HG02798 (cell line): ENCODE results near the gene GMDS.
A peak's percentile ranks its signal among the peaks of the same experiment; 100 is the strongest.

Source experiments
- ATAC-seq: cut with Tn5 transposase; IDR thresholded peaks from one replicate; pipeline ENCODE4 v1.9.1; 2021; ENCODE audit warnings: mild to moderate bottlenecking; ENCODE audit not compliant: unreplicated experiment, poor library complexity

GMDS gene

DNA sequence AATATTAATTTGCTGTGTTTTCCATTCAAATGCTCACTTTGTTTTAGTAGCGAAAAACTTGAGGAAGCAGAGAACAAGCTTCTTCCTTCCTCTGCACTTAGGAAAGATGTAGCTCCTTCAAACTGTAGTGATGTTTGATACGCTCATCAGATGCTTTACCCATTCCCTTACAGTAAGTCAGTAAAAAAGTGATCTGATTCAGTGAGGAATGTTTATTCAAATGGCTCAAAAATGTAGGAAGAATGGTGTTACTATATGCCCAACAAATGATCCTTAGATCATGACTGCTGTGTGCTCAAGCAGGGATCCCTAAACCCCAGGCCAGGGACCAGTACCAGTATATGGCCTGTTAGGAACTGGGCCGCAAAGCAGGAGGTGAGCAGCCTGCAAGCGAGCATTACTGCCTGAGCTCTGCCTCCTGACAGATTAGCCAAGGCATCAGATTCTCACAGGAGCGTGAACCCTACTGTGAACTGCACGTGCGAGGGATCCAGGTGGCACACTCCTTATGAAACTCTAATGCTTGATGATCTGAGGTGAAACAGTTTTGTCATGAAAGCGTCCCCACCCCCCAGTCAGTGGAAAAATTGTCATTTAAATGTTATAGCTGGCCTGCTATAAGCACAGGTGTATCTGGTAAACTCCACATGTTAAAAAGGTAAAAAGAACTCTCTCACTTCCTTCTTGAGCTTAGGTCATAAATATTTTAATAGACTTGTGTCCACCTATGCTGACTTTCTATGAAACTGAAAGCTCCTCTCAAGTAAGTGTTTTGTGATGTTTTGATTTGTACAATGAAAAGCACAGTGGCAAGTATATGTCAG lies 448.5 kb downstream of the GMDS start:
- peak; percentile 78 for ATAC-seq

- ATAC-seq = no peak
Measured at GRCh38 chr6:1795910-1796309, 449.5 kb downstream of the GMDS start.

GRCh38 chr6:1792989-1793388 lies 452.4 kb downstream of the GMDS start:
- no peak for ATAC-seq

DNA sequence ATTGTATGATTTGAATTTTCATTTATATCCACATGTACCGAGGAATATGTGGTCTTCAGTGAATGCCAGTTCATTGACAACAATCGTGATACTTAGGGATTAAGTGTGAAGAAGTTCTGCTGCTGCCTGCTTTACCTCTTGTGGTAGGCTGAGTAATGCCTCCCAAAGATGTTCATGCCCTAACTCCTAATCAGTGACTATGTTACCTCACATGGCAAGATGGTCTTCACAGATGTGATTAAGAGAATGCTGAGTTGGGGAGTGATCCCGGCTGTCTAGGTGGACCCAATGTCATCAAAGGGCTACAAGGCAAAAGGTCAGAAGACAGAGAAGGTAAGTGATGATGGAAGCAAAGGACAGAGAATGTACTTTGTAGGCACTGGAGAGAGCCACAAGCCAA lies 454.7 kb downstream of the GMDS start:
- ATAC-seq = no peak

DNA sequence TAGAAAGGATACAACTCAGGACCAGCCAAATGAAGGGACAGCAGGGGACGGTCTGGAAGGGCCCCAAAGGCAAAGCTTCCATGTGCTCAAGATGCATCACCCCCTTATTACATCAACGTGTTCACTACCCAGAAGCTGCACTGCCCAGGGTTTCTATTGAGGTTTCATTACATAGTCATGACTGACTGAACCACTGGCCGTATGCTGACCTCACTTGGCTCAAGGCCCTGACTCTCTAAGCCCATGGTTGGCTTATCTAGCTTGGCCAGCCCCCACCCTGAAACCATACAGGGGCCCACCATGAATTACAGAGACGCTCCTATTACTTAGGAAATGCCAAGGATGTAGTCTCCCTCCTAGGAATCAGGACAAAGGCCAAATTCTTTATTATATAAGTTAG lies 456.3 kb downstream of the GMDS start:
- ATAC-seq = no peak

- no peak for ATAC-seq
Measured at GRCh38 chr6:1787894-1788293, 457.5 kb downstream of the GMDS start.

DNA sequence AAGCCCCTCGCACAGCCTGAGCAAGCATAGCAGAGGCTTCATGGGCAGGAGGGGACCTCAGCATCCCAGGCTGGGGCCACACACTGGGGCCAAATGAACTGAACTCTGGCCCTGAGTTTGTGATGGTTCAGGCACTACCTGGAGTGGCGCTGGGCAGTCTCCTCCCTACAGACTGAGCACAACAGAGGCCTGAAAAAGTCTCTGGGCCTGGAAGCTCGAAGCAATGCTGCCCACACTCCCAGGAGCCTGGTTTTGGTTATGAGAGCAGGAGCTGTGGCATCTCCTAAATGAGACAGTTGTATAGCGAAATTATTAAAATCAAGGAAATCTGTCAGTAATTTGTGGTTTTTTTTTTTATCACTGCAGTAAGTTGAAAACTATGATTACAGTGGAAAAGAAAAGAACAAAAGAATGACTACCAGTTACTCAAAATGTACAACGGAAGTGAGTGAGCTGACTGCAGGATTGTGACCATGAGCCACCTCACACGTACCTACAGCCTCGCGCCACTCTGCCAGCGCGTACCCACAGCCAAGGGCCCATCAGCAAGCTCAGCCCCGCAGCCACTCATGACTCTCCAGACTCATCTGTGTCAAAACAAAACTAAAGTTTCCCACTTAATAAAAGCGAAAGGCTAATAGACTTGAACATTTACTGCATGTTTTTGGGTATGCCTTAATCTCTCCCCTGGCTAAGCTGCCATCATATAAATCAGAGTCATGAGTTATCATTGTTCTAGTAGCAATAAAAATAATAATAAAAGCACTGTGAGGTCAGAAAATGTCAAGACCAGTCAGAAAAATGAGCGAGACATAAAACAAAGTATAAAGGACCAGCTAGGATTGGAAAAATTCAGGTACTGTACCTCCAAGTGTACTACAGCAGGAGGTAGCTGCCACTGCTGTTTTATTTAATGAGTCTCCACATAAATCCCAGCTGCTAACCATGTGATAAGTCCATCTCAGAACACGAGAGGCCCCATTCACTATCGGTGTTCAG lies 458.7 kb downstream of the GMDS start:
- no peak for ATAC-seq

- ATAC-seq = no peak
Measured at GRCh38 chr6:1784422-1784884, 461.0 kb downstream of the GMDS start.

DNA sequence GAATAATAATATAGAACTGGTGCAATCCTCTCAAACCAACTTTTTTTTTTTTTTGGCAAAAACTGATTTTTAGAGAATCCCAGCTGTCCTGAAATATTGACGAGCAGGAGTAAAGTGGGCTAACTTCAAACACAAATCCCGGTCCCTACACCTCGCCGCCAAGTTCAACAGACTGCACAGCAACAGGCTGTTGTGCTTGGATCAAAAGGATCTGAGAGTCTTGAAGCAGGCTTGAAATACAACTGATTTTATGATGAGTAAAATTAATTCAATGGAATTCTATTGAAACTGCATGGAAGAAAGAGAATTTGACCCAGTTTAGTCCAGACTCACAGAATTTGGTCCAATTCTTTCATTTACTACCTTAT lies 463.6 kb downstream of the GMDS start:
- ATAC-seq = no peak

DNA sequence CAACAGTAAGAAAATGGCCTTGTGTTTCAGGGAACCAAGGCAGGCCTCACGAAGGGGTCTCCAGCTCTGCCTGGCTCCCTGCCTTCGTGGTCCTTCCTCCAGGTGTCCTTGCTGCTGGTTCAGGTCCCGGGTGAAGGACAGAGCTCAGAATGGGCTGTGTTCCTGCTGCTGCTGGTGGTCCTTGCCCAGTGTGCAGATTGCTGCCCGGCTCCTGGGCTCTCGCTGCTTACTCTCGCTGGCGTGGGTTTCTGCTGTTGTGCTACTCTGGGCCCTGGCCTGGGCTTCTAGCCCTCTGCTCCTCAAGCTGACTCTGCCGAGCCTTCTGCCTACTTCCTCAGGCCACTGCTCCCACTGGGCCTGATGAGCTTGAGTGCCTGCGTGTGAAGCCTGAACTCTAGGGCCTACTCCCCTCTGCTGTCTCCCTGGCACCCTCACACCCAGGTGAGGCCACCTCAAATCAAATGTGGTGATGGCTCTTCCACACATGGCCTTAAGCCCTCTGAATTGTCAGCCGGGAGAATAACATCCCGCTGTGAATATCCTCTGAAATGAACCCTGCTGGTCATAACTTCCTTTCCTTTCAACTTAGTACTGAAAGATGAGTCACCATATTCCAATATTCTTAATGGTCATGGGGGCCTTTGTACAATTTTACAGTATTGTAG lies 464.1 kb downstream of the GMDS start:
- no peak for ATAC-seq

DNA sequence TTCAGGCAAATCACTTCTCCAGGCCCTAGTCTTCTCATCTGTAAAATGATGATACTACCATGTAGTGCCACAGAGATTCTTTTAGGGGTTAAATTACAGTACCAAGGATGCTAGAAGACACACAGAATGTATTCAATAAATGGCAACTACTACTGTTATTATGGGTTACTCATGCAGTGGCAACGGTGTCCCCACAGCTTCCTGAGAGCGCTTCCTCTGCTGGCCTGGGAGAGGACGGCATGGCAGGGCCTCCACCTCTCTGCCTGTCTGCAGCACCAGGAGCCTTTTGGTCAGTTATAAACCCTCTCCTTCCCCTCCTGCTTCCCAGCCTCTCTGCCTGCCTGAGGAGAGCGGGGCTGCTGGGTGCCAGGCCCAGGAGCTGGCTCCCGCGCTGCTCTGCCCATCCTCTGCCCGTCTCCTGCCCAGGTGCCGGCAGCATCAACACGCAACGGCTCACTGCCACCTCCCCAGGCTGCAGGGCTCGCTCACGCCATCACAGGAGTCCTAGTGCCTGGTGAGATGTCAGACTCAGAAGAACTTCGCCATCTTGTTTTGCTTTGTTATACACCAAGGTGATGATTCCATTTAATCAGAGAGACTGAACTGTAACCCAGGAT lies 465.0 kb downstream of the GMDS start:
- no peak for ATAC-seq

DNA sequence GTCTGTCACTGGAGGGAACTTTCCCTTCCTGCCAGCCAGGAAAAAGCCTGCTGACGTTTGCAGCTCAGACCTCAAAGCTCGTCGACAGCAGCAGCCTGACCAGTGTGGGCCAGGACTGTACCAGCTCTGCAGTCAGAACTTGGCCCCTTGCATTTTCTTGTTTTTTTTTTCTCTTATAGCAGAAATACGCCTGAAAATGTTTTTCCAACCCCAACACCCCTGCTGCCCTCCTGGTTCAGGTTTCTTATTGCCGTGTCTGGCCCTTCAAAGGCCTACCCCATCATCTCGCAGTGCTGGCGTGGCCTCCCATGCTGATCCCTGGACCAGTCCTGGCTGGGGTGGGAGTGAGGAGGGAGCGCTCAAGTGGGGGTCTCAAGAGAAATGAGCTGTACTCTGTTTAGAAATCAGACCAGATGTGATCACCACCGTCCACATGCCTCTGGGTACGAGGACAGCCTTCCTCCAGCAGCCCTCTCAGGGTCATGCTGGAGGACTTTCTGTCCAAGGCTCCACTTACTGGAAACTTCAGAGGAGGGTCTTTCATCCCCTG lies 466.6 kb downstream of the GMDS start:
- no peak for ATAC-seq

GRCh38 chr6:1777921-1778685 lies 467.3 kb downstream of the GMDS start:
- ATAC-seq = no peak

GRCh38 chr6:1775441-1775840 lies 470.0 kb downstream of the GMDS start:
- no peak for ATAC-seq

DNA sequence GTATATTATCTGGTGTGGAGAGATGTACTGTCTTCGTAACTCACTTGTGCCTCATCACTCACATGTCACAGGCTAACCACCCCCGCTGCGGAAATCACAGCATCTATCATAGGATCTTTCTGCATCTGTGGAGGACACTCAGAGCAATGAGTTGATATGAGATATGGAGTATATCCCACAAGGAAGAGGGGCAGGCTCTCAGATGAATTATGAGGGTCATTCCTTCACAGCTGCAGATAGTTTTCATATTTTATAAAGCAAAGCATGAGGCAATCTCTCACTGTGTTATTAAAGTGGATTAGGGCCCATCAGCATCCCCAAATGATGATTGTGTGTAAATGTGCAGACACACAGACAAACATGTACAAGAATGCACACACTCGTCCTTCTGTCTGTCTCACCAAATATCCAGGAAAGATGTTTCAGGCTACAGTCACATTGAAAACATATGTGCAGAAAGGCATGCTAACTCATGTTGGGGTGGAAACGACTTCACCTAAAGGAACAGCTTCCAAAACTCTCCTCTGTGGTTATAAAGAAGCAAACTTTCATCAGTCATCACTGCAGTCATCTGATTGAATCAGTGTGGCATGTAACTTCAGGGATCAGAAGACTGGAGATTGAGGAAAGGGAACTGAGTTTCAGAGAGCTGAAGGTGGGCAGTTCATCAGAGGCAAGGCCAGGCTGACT lies 471.0 kb downstream of the GMDS start:
- ATAC-seq = no peak

DNA sequence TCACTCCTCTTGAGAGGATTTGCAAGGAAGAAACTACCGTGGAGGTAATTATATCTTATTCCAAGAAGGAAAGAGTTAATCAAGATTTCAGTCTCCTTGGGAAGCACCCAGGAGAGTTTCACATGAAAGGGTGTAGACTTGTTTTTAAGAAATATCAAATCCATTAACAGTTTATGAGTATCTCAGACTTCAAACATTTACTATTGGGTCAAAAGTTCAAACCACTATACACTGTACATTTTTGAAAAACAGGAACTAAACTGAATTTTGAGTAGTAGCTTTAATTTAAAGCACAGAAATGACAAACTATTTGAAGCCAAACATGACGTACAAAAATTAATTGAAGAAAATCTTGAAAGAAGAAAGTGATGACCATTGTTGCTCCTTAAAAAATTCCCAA lies 471.7 kb downstream of the GMDS start:
- ATAC-seq = no peak

GRCh38 chr6:1770968-1771723 lies 474.3 kb downstream of the GMDS start:
- no peak for ATAC-seq

DNA sequence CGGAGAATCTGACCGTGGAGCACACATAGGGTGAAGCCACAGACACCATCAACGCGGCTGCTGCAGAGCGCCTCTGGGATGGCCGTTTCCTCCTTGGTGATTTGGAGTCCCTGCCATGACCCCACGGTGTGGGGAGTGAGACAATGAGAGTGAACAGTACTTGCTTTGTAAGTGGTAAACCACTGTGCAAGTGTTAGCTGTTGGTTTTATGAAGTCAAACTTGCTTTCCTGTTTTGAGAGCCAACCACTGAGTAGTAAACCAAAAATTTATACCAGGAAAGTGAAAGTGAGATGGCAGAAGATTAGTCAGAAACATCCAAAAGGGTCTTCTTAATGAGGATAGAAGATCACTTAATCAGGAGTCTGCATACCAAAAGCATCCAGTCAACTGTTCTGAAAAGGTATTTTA lies 475.0 kb downstream of the GMDS start:
- no peak for ATAC-seq
